Neuronal stem cell (in vitro differentiated cells): ENCODE data around the gene NGEF.

Experiments
- DNase-seq: peaks from one replicate; pipeline ENCODE4 v3.0.0-alpha.2; 2013; ENCODE audit warnings: low spot score
- H2AFZ ChIP-seq: one replicate; pipeline ENCODE4 v1.6.1; 2013; ENCODE audit warnings: mild to moderate bottlenecking, low read length, inconsistent platforms
- H2AK5ac ChIP-seq: 2 replicates; pipeline ENCODE4 v1.6.1; 2013; ENCODE audit warnings: low read depth, mild to moderate bottlenecking, inconsistent platforms, low read length, moderate library complexity, mixed read lengths
- H2BK120ac ChIP-seq: 2 replicates; pipeline ENCODE4 v1.6.1; 2013; ENCODE audit warnings: low read depth, mild to moderate bottlenecking, inconsistent platforms, low read length, moderate library complexity, mixed read lengths
- H2BK12ac ChIP-seq: one replicate; pipeline ENCODE4 v1.6.1; 2013; ENCODE audit warnings: low read length, inconsistent platforms
- H2BK15ac ChIP-seq: 2 replicates; pipeline ENCODE4 v1.6.1; 2013; ENCODE audit warnings: mild to moderate bottlenecking, low read length, inconsistent platforms, mixed read lengths
- H2BK5ac ChIP-seq: one replicate; pipeline ENCODE4 v1.6.1; 2013; ENCODE audit warnings: inconsistent platforms, mild to moderate bottlenecking, low read length, moderate library complexity
- H3K14ac ChIP-seq: one replicate; pipeline ENCODE4 v1.6.1; 2013; ENCODE audit warnings: low read length, inconsistent platforms
- H3K18ac ChIP-seq: 2 replicates; pipeline ENCODE4 v1.6.1; 2013; ENCODE audit warnings: low read length, inconsistent platforms
- H3K23ac ChIP-seq: 2 replicates; pipeline ENCODE4 v1.6.1; 2013; ENCODE audit warnings: low read depth, mild to moderate bottlenecking, mixed read lengths, low read length, inconsistent platforms; ENCODE audit not compliant: poor library complexity
- H3K27ac ChIP-seq: replicated peaks from 3 replicates; pipeline ENCODE4 v1.5.1; 2013; ENCODE audit warnings: low read length, inconsistent platforms
- H3K27me3 ChIP-seq, 3 experiments: 2 replicates each; pipeline ENCODE4 v1.6.1; 2013; ENCODE audit warnings: low read length in 3 of 3, mild to moderate bottlenecking in 2 of 3, inconsistent platforms in 1 of 3, low read depth in 1 of 3, mixed read lengths in 1 of 3, moderate library complexity in 1 of 3; ENCODE audit not compliant: control insufficient read depth in 3 of 3, insufficient read depth in 3 of 3
- H3K36me3 ChIP-seq, 2 donors: replicated peaks in 1 of 2; 2 replicates each; pipeline ENCODE4 v1.6.1; 2013; ENCODE audit warnings: low read length in 2 of 2; ENCODE audit not compliant: control insufficient read depth in 2 of 2, insufficient read depth in 2 of 2
- H3K4ac ChIP-seq: 2 replicates; pipeline ENCODE4 v1.6.1; 2013; ENCODE audit warnings: inconsistent platforms, mild to moderate bottlenecking, low read length, moderate library complexity
- H3K4me1 ChIP-seq, 2 donors: 1 replicate in 1 of 2; 2 replicates in 1 of 2; pipeline ENCODE4 v1.6.1; 2013; ENCODE audit warnings: low read length in 2 of 2, low read depth in 1 of 2; ENCODE audit not compliant: control insufficient read depth in 2 of 2, insufficient read depth in 1 of 2
- H3K4me2 ChIP-seq: one replicate; pipeline ENCODE4 v1.6.1; 2013; ENCODE audit warnings: mild to moderate bottlenecking, low read length, inconsistent platforms; ENCODE audit not compliant: insufficient read depth, poor library complexity, severe bottlenecking
- H3K4me3 ChIP-seq, 2 donors: 2 replicates each; pipeline ENCODE4 v1.5.1; 2013; ENCODE audit warnings: low read length in 2 of 2, mild to moderate bottlenecking in 2 of 2, inconsistent platforms in 1 of 2, moderate library complexity in 1 of 2
- H3K79me1 ChIP-seq: one replicate; pipeline ENCODE4 v1.6.1; 2013; ENCODE audit warnings: low read depth, mild to moderate bottlenecking, inconsistent platforms, low read length, moderate library complexity
- H3K9ac ChIP-seq: one replicate; pipeline ENCODE4 v1.6.1; 2013; ENCODE audit warnings: mild to moderate bottlenecking, low read depth, low read length, inconsistent platforms; ENCODE audit not compliant: poor library complexity
- H3K9me3 ChIP-seq, 2 donors: replicated peaks in 1 of 2; 2 replicates each; pipeline versions ENCODE3 to v1.6.1; 2013; ENCODE audit warnings: low read length in 2 of 2, mild to moderate bottlenecking in 2 of 2, inconsistent platforms in 1 of 2, low read depth in 1 of 2, mixed read lengths in 1 of 2, moderate library complexity in 1 of 2; ENCODE audit not compliant: control insufficient read depth in 2 of 2, insufficient read depth in 1 of 2
- H4K8ac ChIP-seq: one replicate; pipeline ENCODE4 v1.6.1; 2013; ENCODE audit warnings: low read depth, mild to moderate bottlenecking, inconsistent platforms, low read length, moderate library complexity
- H4K91ac ChIP-seq: one replicate; pipeline ENCODE4 v1.6.1; 2013; ENCODE audit warnings: low read length, low read depth, mild to moderate bottlenecking, inconsistent platforms; ENCODE audit not compliant: poor library complexity
- WGBS, 2 donors: extraction: QIAGEN DNeasy Blood & Tissue Kit; methylation state at CpG; one replicate each; pipeline ENCODE4 v1.1.7; 2013; ENCODE audit warnings: missing lambda C conversion rate in 2 of 2, mixed read lengths in 1 of 2; ENCODE audit not compliant: insufficient read length in 2 of 2, insufficient replicate concordance in 1 of 2; ENCODE audit errors: extremely low coverage in 2 of 2; 5-methylcytosine and 5-hydroxymethylcytosine counted together

NGEF gene

DNA sequence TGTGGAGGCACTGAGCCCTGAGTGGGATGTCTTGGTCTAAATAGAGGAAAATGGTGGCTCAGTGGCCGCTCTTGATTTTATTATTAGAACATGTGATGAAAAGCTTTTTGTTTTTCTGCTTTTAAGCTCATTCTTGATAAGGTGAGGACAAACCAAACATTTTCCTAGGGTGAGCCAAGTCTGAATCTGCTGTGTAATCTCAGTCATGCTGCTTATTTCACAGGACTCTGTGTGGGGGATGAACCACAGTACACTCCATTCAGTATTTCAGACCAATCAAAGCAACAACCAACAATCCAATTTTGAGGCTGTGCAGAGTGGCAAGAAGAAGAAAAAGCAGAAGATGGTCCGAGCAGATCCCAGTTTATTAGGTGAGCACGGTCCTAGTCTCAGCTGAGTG is 163.0 kb downstream of the NGEF start:
- H3K27ac ChIP-seq: no peak overlapping the region
- H3K18ac ChIP-seq: no peak overlapping the region
- H2BK120ac ChIP-seq: no peak overlapping the region
- no peaks in the 10 kb centered on the region for H3K9me3 ChIP-seq
- H4K8ac ChIP-seq: no peak overlapping the region
- no peak overlapping the region for H3K4ac ChIP-seq
- no CpG with 5 or more reads among the region's 3 CpGs for WGBS, 2 donors
- no peak overlapping the region for H2BK15ac ChIP-seq
- no peak overlapping the region for H3K14ac ChIP-seq
- no peak overlapping the region for H4K91ac ChIP-seq
- no peak overlapping the region for H2BK12ac ChIP-seq
- H3K4me2 ChIP-seq: no peak overlapping the region
- H3K9ac ChIP-seq: no peak overlapping the region
- peaks cover 27 to 87% of the 10 kb centered on the region in 2 donors for H3K36me3 ChIP-seq
- no peak overlapping the region for H3K23ac ChIP-seq
- H3K4me3 ChIP-seq: no peak overlapping the region
- no peaks in the 10 kb centered on the region for H3K4me1 ChIP-seq
- H2AK5ac ChIP-seq: no peak overlapping the region
- no peak for DNase-seq
- H3K27me3 ChIP-seq: no peaks in the 10 kb centered on the region
- no peak overlapping the region for H2AFZ ChIP-seq
- no peaks in the 10 kb centered on the region for H3K79me1 ChIP-seq
- no peak overlapping the region for H2BK5ac ChIP-seq

DNA sequence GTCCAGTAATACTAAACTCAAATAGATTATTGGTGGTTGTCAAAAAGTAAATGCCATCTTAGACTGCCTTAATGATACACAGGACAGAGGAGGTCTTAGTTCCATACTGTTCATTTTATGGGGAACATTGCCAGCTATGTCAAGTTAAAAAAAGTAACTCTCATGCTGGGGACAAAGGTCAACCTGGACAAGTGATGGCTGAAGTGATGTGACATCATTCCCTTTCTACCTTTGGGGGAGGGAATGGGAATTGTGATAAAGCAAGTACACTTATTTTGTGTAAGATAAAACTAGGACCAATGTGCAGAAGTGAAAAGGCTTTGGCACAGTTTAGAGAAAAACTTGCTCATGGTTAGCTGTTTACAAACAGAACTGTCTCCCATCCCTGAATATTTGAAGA is 167.0 kb downstream of the NGEF start:
- Histone ChIP-seq H2BK12ac (no peak overlapping the region), H3K27ac (no peak overlapping the region), H3K4ac (no peak overlapping the region), H3K9ac (no peak overlapping the region), H2BK5ac (no peak overlapping the region), H3K27me3 (no peaks in the 10 kb centered on the region), H3K36me3 (peaks cover 30 to 94% of the 10 kb centered on the region in 2 donors), H2AK5ac (no peak overlapping the region), H3K4me1 (no peaks in the 10 kb centered on the region), H3K14ac (no peak overlapping the region), H4K8ac (no peak overlapping the region), H3K79me1 (peaks cover 2% of the 10 kb centered on the region), H2BK120ac (no peak overlapping the region), H3K4me2 (no peak overlapping the region), H2BK15ac (no peak overlapping the region), H3K18ac (no peak overlapping the region), H3K4me3 (no peak overlapping the region), H4K91ac (no peak overlapping the region), H3K23ac (no peak overlapping the region), H3K9me3 (no peaks in the 10 kb centered on the region), H2AFZ (no peak overlapping the region)
- no peak for DNase-seq

- H3K18ac ChIP-seq: no peak overlapping the region
- no peak overlapping the region for H3K27ac ChIP-seq
- H2BK15ac ChIP-seq: no peak overlapping the region
- no peak overlapping the region for H2BK5ac ChIP-seq
- H3K23ac ChIP-seq: no peak overlapping the region
- no CpG with 5 or more reads among the region's 3 CpGs for WGBS, 2 donors
- H3K36me3 ChIP-seq: peaks cover 24 to 94% of the 10 kb centered on the region in 2 donors
- no peak overlapping the region for H2BK12ac ChIP-seq
- no peaks in the 10 kb centered on the region for H3K27me3 ChIP-seq
- peaks cover 2% of the 10 kb centered on the region for H3K79me1 ChIP-seq
- H3K4me2 ChIP-seq: no peak overlapping the region
- H4K91ac ChIP-seq: no peak overlapping the region
- no peaks in the 10 kb centered on the region for H3K4me1 ChIP-seq
- H3K9me3 ChIP-seq: no peaks in the 10 kb centered on the region
- H3K4ac ChIP-seq: no peak overlapping the region
- no peak overlapping the region for H3K9ac ChIP-seq
- H2AFZ ChIP-seq: no peak overlapping the region
- H2BK120ac ChIP-seq: no peak overlapping the region
- DNase-seq: no peak
- no peak overlapping the region for H3K4me3 ChIP-seq
- no peak overlapping the region for H2AK5ac ChIP-seq
- no peak overlapping the region for H4K8ac ChIP-seq
- no peak overlapping the region for H3K14ac ChIP-seq
Measured at GRCh38 chr2:232843834-232844233, 169.2 kb downstream of the NGEF start.

- DNase-seq: no peak
- no peak overlapping the region for H3K4ac ChIP-seq
- H3K36me3 ChIP-seq: peaks cover 28 to 94% of the 10 kb centered on the region in 2 donors
- H2AFZ ChIP-seq: no peak overlapping the region
- no peaks in the 10 kb centered on the region for H3K27me3 ChIP-seq
- H2BK15ac ChIP-seq: no peak overlapping the region
- H3K79me1 ChIP-seq: peaks cover 2% of the 10 kb centered on the region
- no peak overlapping the region for H2BK5ac ChIP-seq
- no peak overlapping the region for H2BK120ac ChIP-seq
- H2AK5ac ChIP-seq: no peak overlapping the region
- H4K8ac ChIP-seq: no peak overlapping the region
- H4K91ac ChIP-seq: no peak overlapping the region
- no CpG with 5 or more reads among the region's 2 CpGs for WGBS, 2 donors
- no peak overlapping the region for H3K27ac ChIP-seq
- H3K14ac ChIP-seq: no peak overlapping the region
- H2BK12ac ChIP-seq: no peak overlapping the region
- no peaks in the 10 kb centered on the region for H3K4me1 ChIP-seq
- H3K9me3 ChIP-seq: no peaks in the 10 kb centered on the region
- no peak overlapping the region for H3K4me3 ChIP-seq
- H3K18ac ChIP-seq: no peak overlapping the region
- H3K4me2 ChIP-seq: no peak overlapping the region
- no peak overlapping the region for H3K9ac ChIP-seq
- no peak overlapping the region for H3K23ac ChIP-seq
Measured at GRCh38 chr2:232842689-232843088, 170.4 kb downstream of the NGEF start.
